Natural killer cell (primary cell): Measurements from ENCODE around the gene AP3B1. TPM values are rescaled to one million over a fixed set of nuclear protein-coding genes. Genes with fewer than 3 reads are reported as not detected.
"Not testable (repeated sequence)": the region's sequence is repeated elsewhere in the genome, so short reads cannot be mapped to it uniquely, and the experiment has no call there.

ENCODE experiments used
- ATAC-seq, 3 donors: fragments of 150-1000 bp in 2 of 3; fragments of 200-7000 bp in 1 of 3; cut with Tn5 transposase; 1 replicate in 1 of 3; 2 replicates in 2 of 3; pipeline ENCODE4 v1.10.0; 2021; ENCODE audit warnings: mild to moderate bottlenecking in 2 of 3, moderate library complexity in 2 of 3
- DNase-seq, 2 donors: peaks; one replicate each; pipeline versions ENCODE4 v3.0.0 to v3.0.0-alpha.2; 2013 to 2021; ENCODE audit warnings: mixed read lengths in 1 of 2
- H3K27ac ChIP-seq: one replicate; pipeline ENCODE4 v1.5.1; 2013; ENCODE audit warnings: mild to moderate bottlenecking, low read length
- H3K27me3 ChIP-seq: one replicate; pipeline ENCODE4 v1.6.1; 2013; ENCODE audit warnings: low read length; ENCODE audit not compliant: control insufficient read depth, insufficient read depth
- H3K36me3 ChIP-seq: one replicate; pipeline ENCODE4 v1.6.1; 2013; ENCODE audit warnings: low read length; ENCODE audit not compliant: control insufficient read depth, insufficient read depth
- H3K4me1 ChIP-seq: one replicate; pipeline ENCODE4 v1.6.1; 2013; ENCODE audit warnings: low read length; ENCODE audit not compliant: control insufficient read depth, insufficient read depth
- H3K4me3 ChIP-seq: one replicate; pipeline ENCODE4 v1.5.1; 2013; ENCODE audit warnings: low read length
- H3K9me3 ChIP-seq: one replicate; pipeline ENCODE4 v1.6.1; 2013; ENCODE audit warnings: low read length; ENCODE audit not compliant: control insufficient read depth, insufficient read depth
- H3K27ac Mint-ChIP-seq, 2 donors: one replicate each; pipeline ENCODE4 v1.8.0; 2022; ENCODE audit warnings: mild to moderate bottlenecking in 2 of 2, mixed read lengths in 2 of 2, moderate library complexity in 1 of 2
- H3K27me3 Mint-ChIP-seq, 2 donors: one replicate each; pipeline ENCODE4 v1.8.0; 2022; ENCODE audit warnings: low read depth in 2 of 2, mixed read lengths in 2 of 2
- H3K36me3 Mint-ChIP-seq: one replicate; pipeline ENCODE4 v1.8.0; 2022; ENCODE audit warnings: mixed read lengths
- H3K4me1 Mint-ChIP-seq, 2 donors: one replicate each; pipeline ENCODE4 v1.8.0; 2022; ENCODE audit warnings: mixed read lengths in 2 of 2
- H3K4me3 Mint-ChIP-seq: one replicate; pipeline ENCODE4 v1.8.0; 2022; ENCODE audit warnings: mild to moderate bottlenecking, moderate library complexity, mixed read lengths
- H3K9me3 Mint-ChIP-seq, 2 donors: one replicate each; pipeline ENCODE4 v1.8.0; 2022; ENCODE audit warnings: mixed read lengths in 2 of 2
- CTCF ChIP-seq: fragments of 200-600 bp; IDR thresholded peaks from one replicate; pipeline ENCODE4 v1.8.0; 2022; ENCODE audit warnings: antibody characterized with exemption
- WGBS: methylation state at CpG from one replicate; pipeline ENCODE4 v1.1.7; 2013; ENCODE audit warnings: missing lambda C conversion rate; ENCODE audit not compliant: insufficient coverage; 5-methylcytosine and 5-hydroxymethylcytosine counted together
- intact Hi-C: fragments of 100-400 bp; cut with micrococcal nuclease; formaldehyde crosslinking; loops from one replicate; pipeline ENCODE4 v1.14.2; 2022
- total RNA-seq, 4 donors: library from RNA; stranded (reverse); fragments of 120-200 nt in 1 of 4; gene quantifications; one replicate each; pipeline versions ENCODE4 v1.2.3 to v1.2.4, GENCODE V29; 2013 to 2022

AP3B1 gene
- total RNA-seq, 3 donors from 2014 or later (not counting 1 experiment from before 2014, with no cell fraction given) = 48.5 to 58.2 (median 56.2) TPM

GRCh38 chr5:78056901-78057514 is 237.5 kb downstream of the AP3B1 start:
- Mint-ChIP-seq H3K4me3 (no peak overlapping the region), H3K4me1 (peaks cover 19 to 21% of the 10 kb centered on the region in 2 donors), H3K27ac (peak overlapping the region in 1 of 2 donors; percentile 33), H3K36me3 (no peaks in the 10 kb centered on the region), H3K27me3 (no peaks in the 10 kb centered on the region), H3K9me3 (no peaks in the 10 kb centered on the region)
- DNase-seq (no peak), ATAC-seq (no peak)
- 98% methylated on average over 7 of the region's 9 CpGs for WGBS
- no peak for TF ChIP-seq CTCF
- intact Hi-C loops = no loop called here
- H3K4me3 ChIP-seq = no peak overlapping the region
- H3K9me3 ChIP-seq = no peaks in the 10 kb centered on the region
- H3K36me3 ChIP-seq = no peaks in the 10 kb centered on the region
- no peaks in the 10 kb centered on the region for H3K27me3 ChIP-seq
- no peaks in the 10 kb centered on the region for H3K4me1 ChIP-seq
- no peak overlapping the region for H3K27ac ChIP-seq

DNA sequence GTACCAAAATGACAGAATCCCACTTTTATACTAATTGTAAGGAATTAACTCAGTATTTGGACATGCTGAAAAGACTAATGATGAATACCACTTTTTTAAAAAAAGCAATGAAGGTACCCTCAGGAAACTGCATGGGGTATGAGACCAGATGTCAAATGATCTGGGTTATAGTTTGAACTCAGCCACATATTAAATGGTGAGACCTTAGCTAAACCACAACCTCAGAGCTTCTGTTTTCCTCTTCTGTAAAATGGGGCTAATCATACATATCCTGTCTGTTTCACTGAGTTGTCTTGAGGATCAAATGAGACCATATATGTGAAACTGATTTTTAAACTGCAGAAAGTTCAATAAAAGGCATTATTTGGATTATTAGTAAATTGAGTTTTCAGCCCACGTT is 238.4 kb downstream of the AP3B1 start:
- Histone ChIP-seq H3K27ac (no peak overlapping the region), H3K9me3 (no peaks in the 10 kb centered on the region), H3K4me1 (no peaks in the 10 kb centered on the region), H3K4me3 (no peak overlapping the region), H3K36me3 (no peaks in the 10 kb centered on the region), H3K27me3 (no peaks in the 10 kb centered on the region)
- peak overlapping the region; percentile 2 to 33 for H3K27ac Mint-ChIP-seq
- no peak for TF ChIP-seq CTCF
- H3K4me3 Mint-ChIP-seq = no peak overlapping the region
- no peaks in the 10 kb centered on the region for H3K27me3 Mint-ChIP-seq
- H3K9me3 Mint-ChIP-seq = no peaks in the 10 kb centered on the region
- no peak for DNase-seq
- intact Hi-C loops = no loop called here
- peaks cover 15 to 21% of the 10 kb centered on the region in 2 donors for H3K4me1 Mint-ChIP-seq
- H3K36me3 Mint-ChIP-seq = no peaks in the 10 kb centered on the region
- peak in 1 of 3 donors; percentile 55 for ATAC-seq
- 100% methylated on average over 1 of the region's 1 CpG for WGBS

- Histone ChIP-seq H3K36me3 (no peaks in the 10 kb centered on the region), H3K9me3 (no peaks in the 10 kb centered on the region), H3K4me3 (no peak overlapping the region), H3K4me1 (no peaks in the 10 kb centered on the region), H3K27ac (no peak overlapping the region), H3K27me3 (no peaks in the 10 kb centered on the region)
- peaks cover 10% of the 10 kb centered on the region for H3K36me3 Mint-ChIP-seq
- H3K4me1 Mint-ChIP-seq = peaks cover under 1 to 14% of the 10 kb centered on the region in 2 donors
- no peak for TF ChIP-seq CTCF
- 100% methylated on average over 1 of the region's 4 CpGs for WGBS
- no peak overlapping the region for H3K27ac Mint-ChIP-seq
- H3K27me3 Mint-ChIP-seq = no peaks in the 10 kb centered on the region
- no peak overlapping the region for H3K4me3 Mint-ChIP-seq
- ATAC-seq (no peak), DNase-seq (no peak)
- H3K9me3 Mint-ChIP-seq = no peaks in the 10 kb centered on the region
- intact Hi-C loops = no loop called here
Measured at GRCh38 chr5:78050888-78051287, 243.6 kb downstream of the AP3B1 start.

- ATAC-seq, H3K4me3 Mint-ChIP-seq, DNase-seq, H3K4me1 ChIP-seq, H3K27ac Mint-ChIP-seq, H3K27ac ChIP-seq, H3K27me3 ChIP-seq, H3K9me3 Mint-ChIP-seq, H3K4me3 ChIP-seq, H3K9me3 ChIP-seq, H3K27me3 Mint-ChIP-seq, intact Hi-C loops, H3K36me3 ChIP-seq: not testable (repeated sequence)
- H3K36me3 Mint-ChIP-seq = peaks cover 10% of the 10 kb centered on the region
- peaks cover 10 to 15% of the 10 kb centered on the region in 2 donors for H3K4me1 Mint-ChIP-seq
- WGBS = 100% methylated on average over 2 of the region's 2 CpGs
Measured at GRCh38 chr5:78046823-78047222, 247.7 kb downstream of the AP3B1 start.
